ENCODE results near the gene C4orf50. TPM values are rescaled to one million over a fixed set of nuclear protein-coding genes. Genes with fewer than 3 reads are reported as not detected.
"Not testable (repeated sequence)": the region's sequence is repeated elsewhere in the genome, so short reads cannot be mapped to it uniquely, and the experiment has no call there.

Gene C4orf50
- total RNA-seq, 1 donor from 2014 or later = under 0.01 TPM

DNA sequence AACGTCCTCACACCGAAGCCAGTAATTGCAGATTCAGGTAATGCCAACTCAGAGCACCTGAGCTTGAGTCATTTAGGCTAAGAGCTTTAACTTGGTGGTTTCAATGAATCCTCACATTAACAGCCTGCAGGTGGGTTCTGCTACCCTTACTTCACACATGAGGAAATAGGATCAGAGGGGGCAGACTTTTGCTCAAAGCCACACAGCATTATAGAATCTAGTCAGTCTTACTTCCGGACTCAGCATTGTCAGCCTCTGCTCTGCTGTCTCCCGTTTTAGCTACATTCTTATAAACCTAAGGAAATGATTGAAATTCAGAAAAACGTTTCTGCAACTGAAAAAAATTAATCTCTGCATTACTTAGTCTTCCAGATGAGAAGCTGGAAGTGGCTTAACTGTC, 6.0 kb downstream of the C4orf50 start:
- no peak for DNase-seq

DNA sequence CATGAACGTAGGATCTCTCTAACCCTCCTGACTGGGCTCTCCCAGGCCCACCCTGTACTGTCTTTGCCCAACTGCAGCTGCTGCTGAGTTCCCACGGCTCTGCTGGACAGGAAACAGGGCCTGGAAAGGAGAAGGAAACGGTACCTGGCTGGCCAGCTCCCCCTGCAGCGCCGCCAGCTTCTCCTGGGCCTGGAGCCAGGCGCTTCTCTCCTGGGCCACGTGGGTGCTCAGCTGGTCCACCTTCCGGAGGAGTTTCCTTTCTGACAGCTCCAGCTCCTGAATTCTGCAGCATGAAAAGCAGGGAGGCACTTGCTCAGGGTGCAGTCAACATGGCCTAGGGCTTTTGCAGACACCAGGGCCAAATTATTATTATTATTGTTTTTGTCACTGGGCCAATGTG, 6.5 kb downstream of the C4orf50 start:
- peak; percentile 49 for DNase-seq

DNA sequence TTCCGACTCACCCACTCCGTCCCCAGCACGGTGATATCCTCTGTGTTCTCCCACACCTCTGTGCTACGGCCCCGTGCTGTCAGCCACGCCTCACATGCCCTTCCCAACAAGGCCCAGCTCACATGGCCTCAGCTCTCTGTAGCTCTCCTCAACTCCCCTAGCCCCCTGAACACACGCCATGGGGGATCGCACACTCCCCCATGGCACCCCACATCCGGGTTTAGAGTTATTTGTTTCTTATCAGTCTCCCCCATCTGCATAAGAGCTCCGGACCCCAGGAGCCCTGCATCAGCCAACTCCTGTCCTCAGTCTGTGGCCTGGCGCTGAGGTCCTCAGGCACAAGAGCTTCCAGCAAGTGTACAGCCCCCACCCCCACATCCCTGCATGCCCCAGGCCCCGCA, 7.0 kb downstream of the C4orf50 start:
- no peak for DNase-seq

DNA sequence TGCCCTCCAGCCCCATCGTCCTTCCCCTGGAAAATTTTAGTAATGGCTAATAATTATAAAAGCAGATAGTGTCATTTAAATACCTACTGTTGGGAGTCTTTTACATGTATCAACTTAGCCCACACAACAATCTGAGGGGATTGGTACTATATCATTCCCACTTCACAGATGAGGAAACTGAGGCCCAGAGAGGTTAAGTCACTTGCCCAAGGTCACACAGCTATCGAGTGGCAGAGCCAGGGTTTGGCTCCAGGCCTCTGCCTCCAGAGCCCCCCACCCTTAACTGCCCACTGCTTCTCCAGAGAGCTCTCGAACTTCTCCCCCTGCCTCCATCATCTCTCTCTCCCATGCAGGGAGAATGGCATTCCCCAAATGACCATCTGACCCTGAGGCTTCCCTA, 7.4 kb downstream of the C4orf50 start:
- no peak for DNase-seq

DNA sequence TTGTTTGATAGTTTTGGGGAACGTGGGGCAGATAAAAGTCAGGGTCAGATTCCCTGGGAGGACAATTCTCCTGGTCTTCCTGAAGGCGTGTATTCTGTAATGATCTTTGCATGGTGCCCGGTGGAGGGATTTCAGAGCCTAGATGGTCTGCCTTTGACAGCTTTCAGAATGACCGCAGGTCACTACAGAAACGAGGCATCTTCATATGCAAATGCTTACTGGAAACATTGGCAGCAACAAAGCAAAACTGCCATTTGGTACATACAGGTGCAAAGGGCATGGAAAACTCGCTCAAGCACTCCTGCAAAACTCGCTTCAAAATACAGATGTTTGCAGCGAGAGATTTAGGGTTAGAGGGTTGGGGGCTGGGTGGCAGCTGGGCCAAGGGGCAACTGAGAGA, 8.8 kb downstream of the C4orf50 start:
- no peak for DNase-seq

DNA sequence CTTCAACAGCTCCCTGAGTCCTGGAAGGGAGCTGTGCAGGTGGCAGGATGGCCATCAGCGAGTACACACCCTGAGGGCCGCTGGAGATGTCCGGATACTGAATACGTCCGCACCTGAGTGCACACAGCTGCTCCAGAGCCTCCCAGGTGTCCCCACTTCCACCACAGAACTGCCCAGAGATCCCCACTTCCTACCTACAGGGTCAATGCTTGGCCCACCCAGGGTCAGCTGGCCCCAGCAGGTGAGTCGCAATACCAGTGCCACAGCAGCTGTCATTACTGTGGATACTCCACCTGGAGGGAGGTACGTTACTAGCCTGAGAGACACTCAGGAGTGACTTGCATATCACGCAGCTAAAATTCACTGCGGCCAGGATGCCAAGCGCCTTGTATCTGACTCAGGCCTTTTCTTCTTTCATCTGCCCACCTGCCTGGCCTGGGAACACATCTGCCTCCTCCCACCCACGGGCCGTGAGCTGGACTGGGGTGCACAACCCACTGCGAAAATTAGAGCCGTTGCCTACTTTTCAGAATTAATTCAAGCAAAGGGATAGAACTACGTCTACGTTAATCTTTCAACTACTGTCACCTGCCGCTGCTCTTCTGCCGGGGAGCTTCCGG, 9.4 kb downstream of the C4orf50 start:
- no peak for DNase-seq

DNA sequence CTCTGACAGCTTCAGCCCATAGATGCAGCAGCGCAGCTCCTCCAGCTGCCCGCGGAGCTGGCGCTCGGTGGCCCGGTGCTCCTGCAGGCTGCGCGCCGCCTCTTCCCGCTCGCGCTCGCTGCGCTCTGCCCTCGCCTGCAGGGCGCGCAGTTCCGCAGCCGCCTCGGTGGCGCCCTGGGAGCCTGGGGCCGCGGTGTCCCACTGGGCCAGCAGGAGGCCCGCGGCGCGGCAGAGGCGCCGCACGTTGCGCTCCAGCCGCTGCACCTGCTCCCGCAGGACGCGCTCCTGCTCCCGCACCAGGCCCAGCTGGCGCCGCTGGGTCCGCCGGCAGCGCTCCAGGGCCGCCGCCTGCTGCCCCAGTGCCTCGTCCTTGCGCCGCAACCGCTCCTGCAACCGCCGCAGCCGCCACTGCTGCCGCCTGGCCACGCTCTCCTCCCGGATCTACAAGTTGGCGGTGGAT, 10.1 kb downstream of the C4orf50 start:
- peak; percentile 7 for DNase-seq

DNA sequence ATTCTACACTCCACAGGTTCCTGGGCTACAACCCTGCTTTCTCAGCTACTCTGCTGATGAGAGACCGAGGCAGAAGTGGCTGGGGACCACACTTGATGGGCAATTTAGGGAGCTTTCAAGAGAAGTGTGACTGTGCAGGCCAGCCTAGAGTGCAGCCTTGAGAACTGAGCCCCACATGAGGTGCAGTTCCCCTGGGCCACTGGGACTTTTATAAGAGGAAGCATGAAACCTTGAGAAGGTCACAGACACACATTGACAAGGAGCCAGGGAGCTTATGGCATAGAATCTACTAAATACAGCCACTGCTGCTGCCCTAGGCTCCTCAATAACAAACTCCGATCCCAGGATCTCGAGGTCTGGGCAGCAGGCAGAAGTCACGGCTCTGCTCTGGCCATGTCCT, 13.1 kb downstream of the C4orf50 start:
- no peak for DNase-seq

DNA sequence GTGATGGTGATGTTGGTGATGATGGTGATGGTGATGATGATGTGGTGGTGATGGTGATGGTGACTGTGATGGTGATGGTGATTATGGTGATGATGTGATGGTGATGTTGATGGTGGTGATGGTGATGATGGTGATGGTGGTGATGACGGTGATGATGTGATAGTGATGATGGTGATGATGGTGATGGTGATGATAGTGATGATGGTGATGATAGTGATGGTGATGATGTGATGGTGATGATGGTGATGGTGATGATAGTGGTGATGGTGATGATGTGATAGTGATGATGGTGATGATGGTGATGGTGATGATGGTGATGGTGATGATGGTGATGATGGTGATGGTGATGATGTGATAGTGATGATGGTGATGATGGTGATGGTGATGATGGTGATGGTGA, 14.7 kb downstream of the C4orf50 start:
- DNase-seq = not testable (repeated sequence)

DNA sequence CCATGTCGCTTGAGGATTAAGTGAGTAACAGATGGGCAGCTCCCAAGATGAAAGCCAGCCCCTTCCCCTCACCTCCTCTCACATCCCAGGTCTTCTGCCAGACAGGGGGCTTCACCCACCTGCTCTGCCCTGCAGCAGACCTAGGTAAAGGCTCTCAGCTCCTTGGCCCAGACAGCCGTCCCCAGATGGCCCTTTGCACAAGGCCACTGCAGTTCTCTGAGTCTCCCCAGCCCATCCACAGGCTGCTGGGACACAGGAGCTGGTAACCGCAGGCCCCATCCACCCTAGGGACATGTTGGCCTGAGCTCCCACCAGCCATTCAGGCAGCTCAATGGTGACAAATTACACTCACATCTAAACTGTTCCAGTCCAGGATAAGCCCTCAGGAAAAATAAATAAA, 15.3 kb downstream of the C4orf50 start:
- DNase-seq = no peak

DNA sequence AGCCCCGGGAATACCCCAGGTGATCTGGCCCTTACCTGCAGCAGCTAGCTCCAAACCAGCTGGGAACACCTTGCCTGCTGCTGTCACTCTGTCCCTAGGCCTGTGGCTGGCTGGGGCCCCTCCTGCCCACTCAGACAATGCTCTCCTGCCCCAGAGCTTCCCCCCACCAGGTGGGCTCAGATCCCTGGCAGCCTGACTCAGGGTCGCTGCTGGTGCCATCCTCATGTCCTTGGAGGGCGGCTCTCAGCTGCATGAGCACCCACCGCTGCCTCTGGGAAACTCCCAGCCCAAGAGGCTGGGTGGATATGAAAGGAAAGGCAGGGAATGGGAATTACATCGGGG, 15.8 kb downstream of the C4orf50 start:
- DNase-seq = no peak

DNA sequence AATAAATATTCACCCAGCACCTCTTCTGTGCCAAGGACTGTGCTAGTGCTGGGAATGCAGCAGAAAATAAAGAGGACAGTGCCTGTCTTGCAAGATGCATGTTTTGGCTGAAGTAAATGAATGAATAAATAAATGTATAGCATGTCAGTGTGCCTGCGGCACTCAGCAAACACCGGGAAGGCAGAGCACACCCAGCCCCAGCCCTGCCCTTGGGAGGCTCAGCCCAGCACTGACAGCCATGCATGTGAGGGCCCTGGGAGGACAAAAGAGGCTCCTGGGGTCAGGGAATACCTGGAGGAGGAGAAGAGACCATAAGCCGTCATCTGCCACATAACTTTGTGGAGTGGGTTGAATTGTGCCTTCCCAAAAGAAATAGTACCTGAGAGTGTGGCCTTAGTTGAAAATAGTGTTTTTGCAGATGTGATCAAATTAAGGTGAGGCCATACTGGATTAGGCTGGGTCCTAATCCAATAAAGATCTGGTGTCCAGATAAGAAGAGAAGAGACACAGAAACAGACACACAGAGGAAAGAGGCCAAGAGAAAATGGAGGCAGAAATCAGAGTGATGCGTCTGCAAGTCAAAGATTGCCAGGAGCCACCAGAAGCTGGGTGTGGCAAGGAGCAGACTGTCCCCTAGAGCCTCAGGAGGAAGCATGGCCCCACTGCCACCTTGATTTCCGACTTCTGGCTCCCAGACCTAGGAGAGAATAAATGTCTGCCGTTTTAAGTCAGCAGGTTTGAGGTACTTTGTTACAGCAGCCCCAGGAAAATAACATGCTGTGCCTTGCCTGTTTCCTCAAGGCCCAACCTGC, 16.3 kb downstream of the C4orf50 start:
- no peak for DNase-seq

DNA sequence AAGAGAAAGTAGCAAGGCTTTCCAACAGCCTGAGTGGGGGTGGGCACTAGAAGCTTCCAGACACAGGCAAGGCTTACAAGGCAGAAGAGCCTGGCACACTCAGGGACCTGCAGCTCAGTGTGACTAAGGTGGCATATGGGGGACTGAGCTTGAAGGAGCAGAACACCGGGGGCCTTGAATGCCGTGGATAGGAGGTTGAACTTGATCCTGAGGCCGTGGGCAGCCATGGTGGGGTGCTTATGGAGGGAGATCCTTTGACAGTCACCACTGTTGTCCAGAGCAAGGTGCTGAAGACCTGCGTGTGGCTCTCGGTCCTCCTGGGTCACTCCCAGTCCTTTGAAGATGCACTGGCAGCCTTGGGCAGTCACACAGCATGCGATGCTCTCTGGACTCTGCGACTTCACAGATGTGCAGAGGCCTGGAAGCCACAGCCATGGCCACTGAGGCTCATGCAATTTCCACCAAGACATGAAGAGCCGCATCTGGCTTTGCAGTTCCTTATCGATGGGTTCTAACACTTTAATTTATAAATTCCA, 18.3 kb downstream of the C4orf50 start:
- no peak for DNase-seq

DNA sequence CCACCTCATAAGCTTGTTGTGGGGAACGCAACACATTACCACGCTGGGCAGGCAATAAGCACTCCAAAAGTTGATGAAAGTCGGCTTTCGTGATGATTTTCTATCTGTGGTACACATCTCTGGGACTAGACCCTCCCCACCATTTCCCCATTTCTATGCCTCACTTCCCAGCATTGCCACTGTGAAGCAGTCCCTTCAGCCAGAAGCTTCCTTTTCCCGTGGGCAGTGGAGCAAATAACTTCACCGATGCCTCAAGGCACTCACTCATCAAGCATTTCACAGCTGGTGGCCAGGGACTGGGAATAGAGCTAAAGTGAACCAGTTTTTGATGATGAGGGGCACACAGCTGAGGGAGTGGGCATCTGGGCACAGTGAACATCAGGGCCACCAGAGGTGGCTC, 18.9 kb downstream of the C4orf50 start:
- no peak for DNase-seq

DNA sequence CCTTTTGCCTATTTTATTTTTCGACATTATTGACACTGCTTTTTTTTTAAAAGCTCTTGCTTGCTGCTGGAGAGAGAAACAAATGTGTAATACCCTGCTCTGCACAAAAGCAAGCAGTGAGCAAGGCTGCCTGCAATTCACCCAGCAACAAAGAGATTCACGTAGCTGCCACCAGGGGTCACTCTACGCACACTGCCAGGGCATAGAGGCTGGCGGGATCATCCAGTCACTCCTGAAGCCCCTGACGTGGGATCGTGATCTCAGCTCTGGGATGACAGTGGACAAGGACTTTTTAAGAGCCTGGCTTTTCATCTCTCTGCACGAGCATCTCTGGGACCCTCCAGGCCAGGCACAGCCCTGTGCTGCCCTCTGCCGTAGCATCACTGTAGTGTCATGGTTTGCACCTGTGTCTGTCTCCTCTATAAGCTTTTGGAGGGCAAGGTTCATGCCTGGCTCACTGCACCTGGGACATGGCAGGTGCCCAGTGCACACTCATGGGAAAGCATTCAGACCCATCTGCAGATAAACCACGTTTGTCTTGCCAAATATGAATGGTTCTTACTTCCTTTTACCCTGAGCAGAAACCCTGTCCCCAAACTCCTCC, 19.8 kb downstream of the C4orf50 start:
- peak; percentile 83 for DNase-seq

DNA sequence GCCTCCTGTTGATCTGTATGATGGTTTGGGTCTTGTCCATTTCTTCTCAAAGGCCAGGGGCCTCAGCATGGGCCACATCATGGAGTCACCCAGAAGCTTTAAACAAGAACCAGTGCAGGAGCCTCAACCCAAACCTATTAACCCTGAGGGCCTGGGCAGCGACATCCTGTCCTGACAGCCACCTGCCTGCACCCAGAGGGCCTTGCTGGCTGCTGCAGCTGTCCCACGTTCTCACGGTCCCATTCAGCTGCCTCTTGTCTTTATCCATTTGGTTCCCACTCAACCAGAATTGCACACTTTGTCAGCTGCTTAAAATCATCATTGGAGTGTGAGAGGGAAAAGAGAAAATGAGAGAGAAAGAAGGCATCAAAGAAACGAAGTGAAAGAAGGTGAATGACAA, 21.6 kb downstream of the C4orf50 start:
- DNase-seq = no peak

DNA sequence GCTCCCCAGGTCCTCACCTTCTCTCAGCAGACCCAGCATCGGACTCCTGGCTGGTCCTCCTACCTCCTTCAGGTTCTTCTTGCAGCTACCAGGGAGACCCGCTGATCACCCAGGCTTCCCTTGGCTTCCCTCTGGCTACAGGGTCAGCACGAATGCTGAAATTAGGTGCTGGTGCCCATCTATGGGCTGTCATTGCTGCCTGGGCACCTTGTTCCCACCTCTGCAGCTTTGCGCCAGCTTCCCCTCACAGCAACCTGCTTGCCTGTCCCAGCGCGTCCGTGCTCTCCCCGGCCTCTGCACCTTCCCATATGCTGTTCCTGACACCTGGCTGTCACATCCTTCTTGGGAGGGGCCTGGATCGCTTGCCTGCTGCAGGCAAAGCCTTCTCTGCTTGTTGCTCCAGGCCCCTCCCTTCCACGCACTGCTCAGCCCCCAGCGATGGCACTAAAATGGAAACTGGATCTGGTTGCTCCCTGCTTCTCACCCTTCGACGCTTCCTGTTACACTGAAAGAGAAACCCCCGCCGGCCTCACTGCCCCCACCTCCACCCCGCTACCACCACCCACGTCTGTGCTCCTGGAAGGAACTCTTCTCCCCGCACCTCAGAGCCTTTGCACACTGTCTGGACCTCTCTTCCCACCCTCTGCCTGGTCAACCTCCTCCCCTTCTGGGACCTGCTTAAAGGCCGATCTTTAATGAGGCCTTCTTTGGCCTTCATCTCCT, 22.2 kb downstream of the C4orf50 start:
- DNase-seq = no peak

DNA sequence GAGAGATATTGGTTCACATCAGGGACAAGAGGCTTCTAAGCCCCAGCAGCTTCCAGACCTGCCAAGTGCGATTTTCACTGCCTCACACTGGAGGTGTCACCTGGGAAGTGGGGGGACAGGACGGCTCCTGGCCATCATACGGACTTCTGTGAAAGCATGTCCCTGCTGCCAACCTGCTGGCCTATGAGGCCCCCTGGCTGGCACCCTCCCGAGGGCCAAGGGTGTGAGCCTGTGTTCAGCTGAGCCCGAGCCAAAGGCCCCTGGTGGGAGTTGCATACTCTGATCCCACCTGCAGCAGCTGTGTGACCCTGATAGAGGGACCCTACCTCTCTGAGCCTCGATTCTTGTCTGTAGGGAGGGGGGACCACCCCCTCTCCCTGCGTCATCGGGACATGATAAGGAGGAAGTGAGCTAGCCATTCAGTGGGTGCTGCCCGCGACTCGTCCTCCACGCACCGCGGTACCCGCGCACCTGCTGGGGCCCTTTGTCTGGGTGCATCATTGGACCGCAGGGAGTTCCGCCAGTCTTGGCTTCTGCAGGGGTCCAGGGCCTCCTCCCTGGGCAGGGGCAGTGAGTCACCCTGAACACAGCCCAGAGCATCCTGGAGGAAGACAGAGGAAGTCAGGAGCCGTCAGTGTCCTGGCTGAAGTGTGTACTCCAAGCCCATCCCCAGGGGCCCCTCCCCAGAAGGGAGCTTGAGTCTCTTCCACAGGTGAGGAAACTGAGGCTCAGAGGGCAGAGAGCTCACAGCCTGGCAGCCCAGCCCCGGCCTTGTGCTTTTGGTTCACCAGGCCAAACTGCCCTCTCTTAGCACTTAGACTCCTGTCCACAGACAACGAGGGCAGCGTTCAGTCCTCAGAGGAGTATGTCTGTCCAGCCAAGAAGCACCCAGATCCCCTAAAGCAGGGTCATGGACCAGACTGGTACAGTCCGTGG, 24.1 kb downstream of the C4orf50 start:
- no peak for DNase-seq

DNA sequence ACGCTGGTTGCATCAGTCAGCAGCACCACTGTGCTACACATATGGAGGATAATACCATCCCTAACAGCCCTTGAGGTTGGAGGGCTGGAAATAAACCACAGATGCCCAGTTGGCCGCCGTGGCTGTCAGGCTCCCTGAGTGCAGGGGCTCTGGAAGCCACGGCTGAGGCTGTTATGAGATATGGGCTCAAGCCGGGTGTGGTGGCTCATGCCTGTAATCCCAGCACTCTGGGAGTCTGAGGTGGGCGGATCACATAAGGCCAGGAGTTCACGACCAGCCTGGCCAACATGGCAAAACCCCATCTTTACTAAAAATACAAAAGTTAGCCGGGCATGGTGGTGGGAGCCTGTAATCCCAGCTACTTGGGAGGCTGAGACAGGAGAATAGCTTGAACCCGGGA, 24.9 kb downstream of the C4orf50 start:
- DNase-seq = not testable (repeated sequence)

DNA sequence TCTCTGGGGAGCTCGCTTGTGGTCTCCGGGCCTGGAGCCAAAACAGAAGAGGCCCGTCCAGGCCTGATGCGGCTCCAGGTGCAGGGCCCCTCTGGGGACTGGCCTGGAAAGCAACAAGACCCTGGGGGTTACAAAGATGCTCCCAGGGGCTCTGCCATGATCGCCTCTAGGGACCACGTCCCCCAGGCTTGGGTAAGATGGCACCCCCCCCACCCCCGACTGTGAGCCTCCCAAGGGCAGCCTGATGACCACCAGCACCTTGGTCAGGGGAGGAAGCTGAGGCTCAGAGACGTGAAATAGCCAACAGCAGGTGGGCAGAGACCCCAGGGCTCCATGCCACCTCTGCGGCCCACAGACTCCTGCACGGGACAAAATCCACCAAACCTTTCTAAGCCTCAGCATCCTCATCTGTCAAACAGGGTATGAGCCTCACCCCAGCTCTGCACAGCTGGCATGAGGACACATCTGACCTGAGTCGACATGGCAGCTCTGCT, 25.4 kb downstream of the C4orf50 start:
- no peak for DNase-seq

DNA sequence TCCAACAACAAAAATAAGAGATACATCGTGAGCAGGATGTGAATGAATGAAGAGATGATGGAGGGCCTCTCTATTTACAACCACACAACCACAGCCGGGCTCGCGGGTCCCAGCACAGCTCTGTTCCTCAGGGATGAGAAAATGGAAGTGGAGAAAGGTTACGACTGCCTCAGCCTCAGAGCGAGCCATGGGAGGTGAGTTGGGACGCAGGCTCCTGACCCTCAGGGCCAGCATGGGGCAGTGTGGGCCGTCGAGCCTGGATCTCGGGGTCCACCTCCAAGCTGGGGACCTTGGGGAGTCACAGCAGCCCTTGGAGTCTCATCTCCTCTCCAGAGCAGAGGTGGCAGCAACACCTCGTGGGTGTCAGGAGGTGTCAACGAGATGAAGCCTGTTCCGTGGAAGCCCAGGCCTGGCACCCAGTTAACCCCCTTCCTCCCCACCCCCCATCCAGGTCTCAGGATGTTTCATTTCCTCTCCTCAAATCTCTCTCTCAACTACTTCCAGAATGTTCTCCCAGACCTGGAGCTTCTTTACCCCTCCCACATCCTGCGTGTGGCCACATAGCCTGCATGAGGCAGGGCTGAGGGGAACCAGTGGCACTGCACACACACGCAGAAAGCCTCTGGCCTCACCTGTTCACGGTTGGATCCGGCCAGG, 25.9 kb downstream of the C4orf50 start:
- no peak for DNase-seq

Measured in dermis blood vessel endothelial cell (primary cell).